Stimulated activated CD4-positive, alpha-beta T cell treated with anti-CD3 and anti-CD28 coated beads, Interleukin-1b, Interleukin-23, amount 100 ng/mL, for 1 hour (primary cell): Measurements from ENCODE around the gene TVP23A.
"Not testable (repeated sequence)": the region's sequence is repeated elsewhere in the genome, so short reads cannot be mapped to it uniquely, and the experiment has no call there.

Experiments
- DNase-seq, 2 donors: peaks; one replicate each; pipeline ENCODE4 v3.0.0-alpha.2; 2020; ENCODE audit warnings: low read depth in 2 of 2

TVP23A gene

GRCh38 chr16:10836174-10836853 is 17.7 kb upstream of the TVP23A start:
- no peak for DNase-seq

- no peak for DNase-seq
Measured at GRCh38 chr16:10835281-10835931, 16.8 kb upstream of the TVP23A start.

- DNase-seq: no peak
Measured at GRCh38 chr16:10834766-10835165, 16.2 kb upstream of the TVP23A start.

DNA sequence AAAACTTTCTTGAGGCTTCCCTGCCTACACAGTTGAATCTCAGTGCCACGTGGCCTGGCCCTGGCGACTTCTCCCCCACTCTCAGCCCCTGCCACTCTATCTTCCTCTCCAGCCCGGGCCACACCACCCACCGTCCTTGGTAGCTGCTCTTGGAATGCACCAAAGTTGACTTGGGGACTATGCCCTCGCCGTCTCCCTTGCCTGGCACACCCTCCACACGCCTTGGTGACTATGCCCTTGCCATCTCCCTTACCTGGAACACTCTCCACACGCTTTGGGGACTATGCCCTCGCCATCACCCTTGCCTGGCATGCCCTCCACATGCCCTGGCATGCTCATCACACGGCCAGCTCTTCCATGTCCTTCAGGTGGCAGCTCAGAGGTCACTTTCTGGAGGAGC is 15.5 kb upstream of the TVP23A start:
- DNase-seq: no peak

DNA sequence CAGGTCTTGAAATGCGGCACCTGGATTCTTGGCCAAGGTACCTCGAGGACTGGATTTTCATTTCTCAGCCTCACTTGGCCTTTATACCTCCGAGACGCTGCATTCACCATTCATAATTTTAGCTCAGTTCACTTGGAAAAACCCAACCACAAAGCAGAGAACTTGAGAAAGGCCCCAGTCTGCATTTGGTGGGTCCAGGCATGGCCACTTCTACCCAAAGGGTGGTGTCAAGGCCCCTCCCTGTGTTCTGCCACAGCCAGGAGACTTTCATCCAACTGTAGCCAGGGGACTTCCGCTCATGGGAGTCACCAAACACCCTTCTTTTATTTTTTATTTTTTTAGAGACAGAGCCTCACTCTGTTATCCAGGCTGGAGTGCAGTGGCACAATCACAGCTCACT is 14.7 kb upstream of the TVP23A start:
- DNase-seq: no peak

- DNase-seq: no peak
Measured at GRCh38 chr16:10831894-10832886, 13.6 kb upstream of the TVP23A start.

DNA sequence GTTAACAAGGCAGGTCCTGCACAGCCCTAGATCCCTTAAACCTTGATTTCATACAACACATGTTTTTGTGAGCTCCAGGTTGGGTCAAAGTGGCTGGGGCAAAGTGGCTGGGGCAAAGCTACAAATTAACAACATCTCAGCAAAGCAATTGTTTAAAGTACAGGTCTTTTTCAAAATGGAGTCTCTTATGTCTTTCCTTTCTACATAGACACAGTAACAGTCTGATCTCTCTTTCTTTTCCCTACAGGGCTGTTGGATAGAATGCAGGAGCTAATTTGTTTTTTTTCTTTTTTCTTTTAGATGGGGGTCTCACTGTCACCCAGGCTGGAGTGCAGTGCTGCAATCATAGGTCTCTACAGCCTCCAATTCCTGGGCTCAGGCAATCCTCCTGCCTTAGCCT is 11.6 kb upstream of the TVP23A start:
- not testable (repeated sequence) for DNase-seq

GRCh38 chr16:10829390-10830098 is 10.9 kb upstream of the TVP23A start:
- not testable (repeated sequence) for DNase-seq

DNA sequence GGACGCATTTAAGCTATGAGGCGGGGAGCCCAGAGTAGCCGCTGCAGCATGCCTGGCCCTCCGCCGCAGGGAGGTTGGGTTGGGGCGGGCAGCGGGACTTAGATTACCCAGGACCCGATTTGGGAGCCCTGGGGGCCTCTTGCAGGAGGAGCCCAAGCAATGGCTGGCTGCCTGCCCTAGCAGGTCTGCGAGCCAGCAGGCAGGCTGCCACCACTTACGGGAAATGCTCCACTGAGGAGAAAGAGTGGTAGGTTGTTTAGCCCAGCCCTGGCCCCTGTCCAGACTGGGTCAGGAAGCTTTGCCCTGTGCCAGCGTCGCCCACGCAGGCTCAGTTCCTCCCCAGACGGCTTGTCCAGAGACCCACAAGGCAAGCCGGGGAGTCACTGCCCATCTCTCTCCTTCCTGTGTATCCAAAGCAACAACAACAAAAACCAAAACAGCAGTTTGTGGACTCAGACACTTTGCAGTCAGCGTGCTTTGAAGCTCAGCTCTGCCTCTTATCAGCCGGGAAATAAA is 10.3 kb upstream of the TVP23A start:
- DNase-seq: no peak

DNA sequence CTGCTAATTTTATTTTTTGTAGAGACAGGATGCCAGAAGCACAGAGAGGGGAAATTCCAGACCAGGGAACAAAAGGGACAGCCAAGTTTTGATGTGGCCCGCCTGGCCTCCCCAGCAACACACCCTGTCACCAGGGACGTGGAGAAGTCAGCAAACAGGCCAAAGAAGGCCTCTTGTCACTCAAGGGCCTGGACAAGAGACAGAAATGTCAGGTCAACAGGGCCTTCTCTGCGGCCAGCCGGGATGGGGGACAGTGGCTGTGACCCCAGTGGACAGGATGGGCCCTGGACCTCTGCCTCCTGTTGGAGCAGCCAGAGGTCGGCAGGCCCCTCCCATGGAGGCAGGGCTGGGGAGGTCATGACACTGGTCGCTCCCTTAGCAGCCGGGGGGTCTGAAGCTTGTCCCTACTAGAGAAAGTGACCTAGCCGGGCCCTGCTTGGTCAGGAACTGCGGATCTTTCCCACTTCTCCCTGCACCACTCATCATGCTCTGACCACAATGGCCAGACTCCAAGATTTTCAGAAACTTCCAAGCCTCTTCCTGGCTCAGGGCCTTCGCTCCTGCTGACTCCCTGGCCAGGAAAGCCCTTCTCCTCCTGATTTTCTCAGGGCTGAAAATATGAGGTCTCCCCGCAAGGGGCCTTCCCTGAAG is 9.2 kb upstream of the TVP23A start:
- DNase-seq: no peak

DNA sequence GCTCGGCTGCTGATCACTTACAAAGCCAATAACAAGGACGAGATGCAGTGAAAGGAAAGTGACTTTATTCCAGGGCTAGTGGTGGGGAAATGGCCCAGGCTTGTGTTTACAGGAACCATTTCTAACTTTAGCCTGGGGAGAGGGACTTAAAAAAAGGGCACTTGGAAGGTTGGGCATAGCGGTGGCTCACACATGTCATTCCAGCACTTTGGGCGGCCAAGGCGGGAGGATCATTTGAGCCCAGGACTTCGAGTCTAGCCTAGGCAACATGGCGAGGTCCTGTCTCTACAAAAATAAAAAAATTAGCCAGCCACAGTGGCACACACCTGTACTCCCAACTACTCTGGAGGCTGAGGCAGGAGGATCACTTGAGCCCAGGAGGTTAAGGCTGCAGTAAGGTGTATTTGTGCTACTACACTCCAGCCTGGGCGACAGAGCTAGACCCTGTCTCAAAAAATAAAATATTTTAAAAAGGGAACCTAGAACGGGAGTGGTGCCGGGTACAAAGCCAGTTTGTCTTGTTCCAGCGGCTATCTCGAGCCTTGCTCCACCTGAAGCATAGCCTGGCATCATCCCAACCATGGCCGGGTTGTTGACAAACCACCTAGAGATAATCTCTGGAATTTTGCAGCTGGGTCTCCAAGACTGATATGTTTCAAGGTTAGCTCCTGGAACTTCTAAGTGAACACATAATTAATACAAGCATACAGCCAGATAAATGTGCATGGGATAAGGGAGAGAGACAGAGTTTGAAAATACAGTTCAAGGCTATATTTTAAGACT is 5.7 kb upstream of the TVP23A start:
- DNase-seq: no peak

- DNase-seq: no peak
Measured at GRCh38 chr16:10822702-10823101, 4.1 kb upstream of the TVP23A start.

- DNase-seq: no peak
Measured at GRCh38 chr16:10820546-10820945, 2.0 kb upstream of the TVP23A start.

DNA sequence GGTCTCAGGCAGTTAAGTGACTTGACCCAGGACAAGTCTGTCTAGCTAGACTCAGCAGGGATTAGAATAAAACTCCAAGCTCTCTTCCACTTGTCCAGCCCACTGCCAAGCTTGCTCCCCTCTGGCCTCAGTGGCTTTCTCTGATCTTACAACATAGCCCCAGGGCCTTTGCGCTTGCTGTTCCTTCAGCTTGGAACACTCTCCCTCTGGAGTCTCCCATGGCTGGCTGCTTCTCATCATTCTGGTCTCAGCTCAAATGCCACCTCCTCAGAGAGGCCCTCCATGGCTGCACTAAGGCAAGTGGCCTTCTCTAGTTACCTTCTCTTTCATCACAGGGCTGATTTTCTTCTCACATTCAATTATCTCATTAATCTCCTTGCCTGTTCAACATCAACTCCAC is 1.1 kb downstream of the TVP23A start:
- DNase-seq: no peak

DNA sequence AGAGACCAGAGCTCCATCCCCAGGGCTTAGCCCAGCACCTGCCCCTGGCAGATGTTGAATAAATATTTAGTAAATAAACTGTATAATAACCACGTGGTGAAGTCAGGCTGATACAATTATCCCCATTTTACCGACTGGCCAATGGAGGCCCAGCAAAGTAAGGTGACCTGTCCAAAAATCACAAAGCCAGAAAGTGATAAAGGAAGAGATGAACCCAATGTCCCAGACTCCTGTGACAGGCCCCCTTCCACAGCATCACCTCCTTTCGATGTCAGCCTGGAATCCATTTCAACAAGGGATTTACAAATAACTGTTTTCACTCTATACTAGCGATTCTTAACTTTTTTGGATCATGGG is 5.5 kb downstream of the TVP23A start:
- DNase-seq: no peak

GRCh38 chr16:10812312-10813098 is 6.1 kb downstream of the TVP23A start:
- no peak for DNase-seq

DNA sequence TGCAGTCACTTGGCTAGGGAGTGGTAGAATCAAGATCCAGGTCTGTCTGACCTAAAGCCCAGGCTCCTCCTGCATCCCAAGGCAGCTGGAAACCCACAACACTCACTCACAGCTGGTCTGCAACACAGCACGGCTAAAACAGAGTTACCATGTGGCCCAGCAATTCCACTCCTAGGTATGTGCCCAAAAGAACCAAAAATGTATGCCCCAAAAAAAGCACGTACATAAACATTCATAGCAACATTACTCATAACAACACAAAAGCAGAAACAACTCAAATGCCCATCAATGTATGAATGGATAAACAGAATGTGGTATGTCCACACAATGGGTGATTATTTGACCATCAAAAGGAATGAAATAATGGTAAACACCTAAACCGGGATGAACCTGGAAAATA is 8.9 kb downstream of the TVP23A start:
- DNase-seq: no peak

DNA sequence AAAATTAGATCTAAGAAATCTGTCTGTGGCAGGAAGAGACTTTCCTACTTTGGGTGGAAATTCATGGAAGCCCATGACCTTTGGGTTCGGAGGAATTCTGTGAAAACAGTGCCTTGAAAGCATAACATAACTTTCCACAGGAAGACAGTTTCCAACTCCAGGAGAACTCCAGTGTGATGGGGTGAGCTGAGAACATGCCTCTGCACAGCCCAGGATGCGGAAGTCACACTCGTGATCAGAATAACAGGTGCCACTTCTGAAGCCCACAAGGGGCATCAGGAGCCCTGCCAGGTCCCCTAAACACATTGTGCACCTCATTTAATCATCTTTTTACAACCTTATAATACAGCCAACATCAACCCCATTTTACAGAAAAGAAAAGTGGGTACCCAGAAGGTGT is 9.7 kb downstream of the TVP23A start:
- DNase-seq: no peak

- no peak for DNase-seq
Measured at GRCh38 chr16:10808218-10808617, 10.4 kb downstream of the TVP23A start.

DNA sequence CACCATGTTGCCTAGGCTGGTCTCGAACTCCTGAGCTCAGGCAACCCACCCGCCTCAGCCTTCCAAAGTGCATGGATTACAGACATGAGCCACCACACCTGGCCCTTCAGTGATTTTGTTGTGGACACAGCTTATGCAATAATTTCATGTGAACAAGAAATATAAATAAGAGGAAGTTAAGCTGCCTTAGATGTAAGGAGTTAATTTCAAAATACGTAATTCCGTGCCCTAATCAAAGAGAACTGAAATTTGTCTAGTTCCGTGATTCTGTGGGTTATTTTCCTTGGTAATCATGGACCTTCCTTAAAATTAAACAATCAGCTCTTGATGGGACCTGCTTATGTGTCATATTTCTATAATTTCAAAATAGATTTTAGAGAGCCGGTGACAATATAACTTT is 11.9 kb downstream of the TVP23A start:
- no peak for DNase-seq
